GM19397 (cell line): ENCODE data around the gene VEZT.
"Not testable (repeated sequence)": the region's sequence is repeated elsewhere in the genome, so short reads cannot be mapped to it uniquely, and the experiment has no call there.

Source experiments
- ATAC-seq: cut with Tn5 transposase; IDR thresholded peaks from one replicate; pipeline ENCODE4 v1.9.1; 2021; ENCODE audit warnings: mild to moderate bottlenecking, moderate library complexity; ENCODE audit not compliant: unreplicated experiment

Gene VEZT

GRCh38 chr12:95217377-95218149 is at the start of gene VEZT, which contains the start of gene FGD6:
VEZT (plus strand) TSS chr12:95217807; CDS start chr12:95217851, 44 bp downstream.
FGD6 (minus strand) TSS chr12:95217467; CDS start chr12:95217240, 227 bp downstream.
- ATAC-seq, result peak; percentile 93

DNA sequence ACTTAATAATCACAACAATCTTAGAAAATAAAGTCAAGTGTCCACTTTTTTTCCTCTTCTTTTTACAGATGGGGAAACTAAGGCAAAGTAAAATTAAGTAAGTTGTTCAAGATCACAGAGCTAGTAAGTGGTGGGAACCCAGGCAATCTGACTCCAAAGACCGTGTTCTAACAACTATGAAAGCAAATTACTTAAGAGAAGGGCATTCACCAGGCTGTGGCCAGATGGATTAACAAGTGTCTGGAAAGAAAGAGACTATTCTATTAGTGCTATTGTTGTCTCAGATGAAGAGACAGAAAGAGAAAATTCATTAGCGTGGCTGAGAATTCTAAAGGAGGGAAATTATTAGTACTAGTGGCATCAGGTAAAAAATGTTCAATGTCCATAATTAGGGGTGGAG is 48.9 kb upstream of the VEZT start:
- ATAC-seq, result no peak

DNA sequence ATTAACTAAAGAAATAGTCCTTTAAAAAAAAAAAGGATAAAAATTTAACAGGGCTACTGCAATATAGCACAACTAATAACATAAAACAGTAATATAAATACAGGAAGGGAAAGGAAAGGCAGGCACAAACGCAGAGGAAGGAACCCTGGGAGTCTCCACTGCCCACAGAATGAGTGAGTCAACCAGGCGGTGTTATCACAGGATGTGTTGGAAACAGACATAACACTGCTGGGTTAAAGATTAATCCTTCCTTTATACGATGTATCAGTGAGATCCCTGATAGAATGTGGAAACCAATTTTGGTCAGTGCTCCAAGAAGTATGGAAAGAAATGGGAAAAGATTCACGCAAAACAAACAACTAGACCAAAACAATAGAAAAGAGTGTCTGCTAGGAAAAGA is 48.2 kb upstream of the VEZT start:
- no peak for ATAC-seq

- no peak for ATAC-seq
These were observed 44.0 kb upstream of the VEZT start for GRCh38 chr12:95173392-95174251.

- ATAC-seq, result no peak
These were observed 40.3 kb upstream of the VEZT start for GRCh38 chr12:95177201-95177768.

DNA sequence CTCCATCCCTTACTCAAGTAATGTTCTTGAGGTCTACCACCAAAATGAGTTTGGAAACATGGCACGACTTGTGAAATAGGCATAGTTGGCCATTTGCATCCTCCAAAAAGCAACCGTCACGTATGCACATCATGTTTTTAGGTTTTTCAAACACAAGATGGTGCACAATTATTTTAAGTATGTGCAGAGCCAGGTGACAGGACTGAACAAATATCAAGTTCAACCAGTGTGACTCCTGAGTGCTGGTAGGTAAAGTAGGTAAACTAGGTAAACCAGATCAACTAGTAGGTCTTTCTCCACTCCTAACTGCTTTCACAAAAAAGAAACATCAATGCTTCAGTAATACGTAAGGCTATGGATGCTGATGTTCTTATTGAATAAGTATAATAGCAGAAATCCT is 39.5 kb upstream of the VEZT start:
- ATAC-seq, result no peak

- no peak for ATAC-seq
These were observed 38.6 kb upstream of the VEZT start for GRCh38 chr12:95179011-95179410.

GRCh38 chr12:95181103-95181502 is 36.5 kb upstream of the VEZT start:
- ATAC-seq, result no peak

DNA sequence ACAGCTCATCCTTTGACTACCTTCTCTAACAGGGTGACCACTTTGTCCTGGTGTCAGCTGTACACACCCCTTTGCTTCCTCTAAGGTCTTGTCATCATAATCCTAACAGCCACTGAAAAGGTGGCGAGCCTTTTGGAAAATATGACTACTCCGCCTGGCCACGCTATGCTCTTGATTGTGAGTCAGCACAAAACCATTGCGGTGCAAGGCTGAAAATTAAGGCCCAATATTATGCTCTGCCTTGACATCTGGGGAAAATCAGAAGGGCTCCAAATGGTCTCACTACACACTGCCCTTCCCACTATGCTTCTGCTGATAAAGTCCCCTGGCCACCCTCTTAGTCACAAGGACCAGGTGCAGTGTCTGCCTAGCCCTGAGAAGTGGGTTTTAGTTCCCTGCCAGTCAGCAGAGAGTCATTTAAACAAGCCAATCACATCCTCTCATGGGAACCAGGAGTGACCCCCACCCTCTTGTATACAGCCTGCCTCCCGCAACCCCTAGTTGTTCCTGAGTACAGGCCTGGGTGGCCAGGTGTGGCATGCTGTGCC is 34.7 kb upstream of the VEZT start:
- ATAC-seq, result no peak

DNA sequence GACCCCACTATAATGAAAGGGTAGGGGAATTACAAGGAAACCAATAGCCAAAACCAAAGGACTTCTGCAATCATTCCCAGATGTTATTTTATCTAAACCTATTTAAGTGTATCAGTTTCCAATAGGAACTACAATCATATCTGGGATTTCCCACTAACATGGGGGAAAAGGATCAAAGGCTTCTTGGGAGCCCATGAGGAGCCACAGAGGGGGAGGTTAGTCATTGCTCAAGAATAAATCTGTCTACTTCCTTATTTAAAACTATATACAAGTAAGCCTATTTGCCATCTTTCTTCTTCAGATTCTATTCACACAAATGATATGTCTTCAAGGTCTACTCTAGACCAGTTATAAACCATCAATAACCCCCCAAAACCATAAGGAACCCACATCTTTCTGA is 33.5 kb upstream of the VEZT start:
- no peak for ATAC-seq

DNA sequence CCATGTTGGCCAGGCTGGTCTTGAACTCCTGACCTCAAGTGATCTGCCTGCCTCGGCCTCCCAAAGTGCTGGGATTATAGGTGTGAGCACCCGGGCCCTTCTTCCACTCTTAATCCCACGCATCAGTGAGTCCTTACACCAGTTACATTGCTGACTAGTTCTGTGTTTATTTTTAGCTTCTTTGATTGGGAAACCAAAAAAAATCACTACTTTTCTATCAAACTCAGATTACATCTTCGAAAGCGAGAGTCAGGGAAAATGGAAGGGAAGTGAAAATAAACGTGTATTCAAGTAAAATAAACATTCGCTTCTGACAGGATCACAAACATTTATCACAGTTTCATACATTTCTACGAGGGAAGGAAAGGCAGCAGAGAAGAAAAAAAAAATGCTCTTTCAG is 32.5 kb upstream of the VEZT start:
- no peak for ATAC-seq

- ATAC-seq, result no peak
These were observed 31.8 kb upstream of the VEZT start for GRCh38 chr12:95185854-95186253.

DNA sequence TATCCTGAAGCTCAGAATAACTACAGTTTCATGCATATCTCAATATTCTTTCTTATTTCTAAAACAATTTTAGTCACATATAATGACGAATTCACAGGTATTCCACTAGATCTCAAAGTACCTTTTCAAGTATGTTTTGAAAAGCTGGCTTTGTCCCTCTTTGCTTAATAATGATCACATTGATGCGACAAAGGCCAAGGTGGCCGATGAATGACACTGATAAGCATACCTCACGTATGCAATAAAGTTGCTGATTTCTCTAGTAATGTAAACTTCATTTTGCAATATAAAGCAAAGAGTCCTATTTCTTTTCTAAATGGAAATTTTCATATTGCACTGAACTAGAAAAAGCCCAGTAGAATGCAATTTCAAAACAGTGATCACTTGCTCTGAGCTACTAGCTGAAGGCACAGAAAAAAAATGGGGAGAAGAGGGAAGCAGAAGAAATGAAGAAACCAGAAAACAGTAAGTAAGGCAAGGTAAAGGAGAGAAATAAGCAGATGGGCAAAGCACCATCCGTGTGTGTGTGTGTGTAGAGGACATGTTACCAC is 29.7 kb upstream of the VEZT start:
- no peak for ATAC-seq

DNA sequence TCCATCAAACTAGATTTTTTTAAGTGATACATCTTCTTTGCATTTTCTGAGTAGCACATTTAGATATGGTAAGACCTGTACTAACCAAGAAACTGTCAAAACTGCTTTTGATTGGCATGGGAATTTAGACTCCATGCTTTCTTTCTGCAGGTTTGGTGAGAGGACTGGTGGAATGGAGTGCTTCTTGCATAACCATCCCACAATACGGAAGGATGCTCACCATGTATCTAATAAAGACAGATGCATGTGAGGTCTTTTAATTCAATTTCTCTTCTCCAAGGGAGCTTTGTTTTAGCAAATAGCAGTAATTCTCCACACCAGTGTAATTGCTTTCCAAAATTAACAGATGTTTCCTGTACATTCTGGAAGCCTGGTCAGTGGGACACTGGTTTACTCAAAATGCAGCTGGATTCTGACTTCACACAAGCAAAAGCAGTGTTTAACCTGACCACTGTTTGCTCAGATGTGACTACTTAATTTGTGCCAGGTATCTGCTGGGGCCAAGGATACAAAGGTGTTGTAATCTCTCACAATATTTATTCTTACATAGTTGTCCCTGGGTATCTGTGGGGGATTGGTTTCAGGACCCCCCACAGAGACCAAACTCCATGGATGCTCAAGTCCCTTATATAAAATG is 26.4 kb upstream of the VEZT start:
- no peak for ATAC-seq

- no peak for ATAC-seq
These were observed 25.3 kb upstream of the VEZT start for GRCh38 chr12:95192271-95192670.

DNA sequence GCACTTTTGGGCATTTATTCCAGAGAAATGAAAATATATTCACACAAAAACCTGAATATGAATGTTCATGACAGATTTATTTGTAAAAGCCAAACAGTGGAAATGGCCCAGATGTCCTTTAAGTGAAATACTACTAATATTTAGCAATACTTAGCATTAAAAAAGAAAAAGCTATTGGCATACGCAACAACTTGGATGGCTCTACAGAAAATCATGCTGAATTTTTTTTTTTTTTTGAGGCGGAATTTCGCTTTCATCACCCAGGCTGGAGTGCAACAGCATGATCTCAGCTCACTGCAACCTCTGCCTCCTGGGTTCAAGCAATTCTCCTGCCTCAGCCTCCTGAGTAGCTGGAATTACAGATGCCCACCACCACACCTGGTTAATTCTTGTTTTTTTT is 24.5 kb upstream of the VEZT start:
- no peak for ATAC-seq

GRCh38 chr12:95195122-95195521 is 22.5 kb upstream of the VEZT start:
- no peak for ATAC-seq

DNA sequence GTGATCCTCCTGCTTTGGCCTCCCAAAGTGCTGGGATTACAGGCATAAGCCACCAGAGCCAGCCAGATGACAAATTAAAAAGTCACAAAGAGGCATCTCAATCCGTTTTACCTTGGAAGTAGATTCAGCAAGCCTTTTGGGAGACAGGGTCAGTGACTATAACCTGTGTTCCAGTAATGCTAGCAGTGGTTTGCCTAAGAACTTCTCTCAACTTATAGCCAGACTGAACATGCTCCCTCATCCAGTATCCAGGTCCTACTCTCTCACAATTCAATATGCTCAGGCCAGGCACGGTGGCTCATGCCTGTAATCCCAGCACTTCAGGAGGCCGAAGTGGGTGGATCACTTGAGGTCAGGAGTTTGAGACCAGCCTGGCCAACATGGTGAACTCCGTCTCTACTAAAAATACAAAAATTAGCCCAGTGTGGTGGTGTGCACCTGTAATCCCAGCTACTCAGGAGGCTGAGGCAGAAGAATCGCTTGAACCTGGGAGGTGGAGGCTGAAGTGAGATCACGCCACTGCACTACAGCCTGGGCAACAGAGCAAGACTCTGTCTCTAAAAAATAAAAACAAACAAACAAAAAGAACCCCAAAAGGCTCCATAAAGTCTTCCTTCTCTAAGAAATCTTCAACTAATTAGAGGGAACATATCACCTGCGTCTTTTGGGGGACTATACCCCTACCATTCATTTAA is 20.6 kb upstream of the VEZT start:
- ATAC-seq, result not testable (repeated sequence)

DNA sequence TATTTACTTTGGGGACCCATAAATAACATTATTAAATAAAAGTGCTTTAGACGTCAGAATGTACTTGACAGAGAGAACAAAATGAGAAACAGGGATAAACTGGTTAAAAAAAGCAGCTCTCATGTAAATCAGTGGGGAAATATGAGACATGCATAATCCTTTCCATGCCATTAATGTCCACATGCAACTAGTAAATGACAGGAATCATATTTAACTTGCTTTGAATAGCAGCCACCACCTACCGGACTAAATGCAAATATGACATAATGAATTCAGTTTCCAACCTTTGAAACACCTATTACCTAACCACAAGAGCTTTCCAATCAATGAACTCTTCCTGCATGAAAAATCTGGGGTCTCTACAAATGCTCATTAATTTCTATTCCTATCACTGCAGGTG is 20.0 kb upstream of the VEZT start:
- ATAC-seq, result no peak

DNA sequence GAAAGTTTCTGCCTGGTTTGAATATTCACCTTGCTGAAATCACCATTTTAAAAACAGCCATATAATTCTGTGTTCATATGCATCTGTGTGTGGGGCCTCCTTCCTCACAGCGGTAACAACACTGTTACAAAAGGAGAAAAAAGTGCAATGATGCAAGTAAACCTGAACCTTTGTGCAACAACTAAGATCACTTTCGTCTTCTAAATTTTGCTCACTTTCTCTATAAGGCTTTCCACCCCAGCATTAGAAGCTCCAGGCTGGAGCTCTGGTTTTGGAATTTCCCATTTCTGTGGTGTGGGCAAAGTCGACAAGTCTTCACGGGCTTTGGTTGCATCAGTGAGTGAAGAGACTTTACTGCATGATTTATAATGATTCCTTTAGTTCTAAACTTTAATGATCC is 18.7 kb upstream of the VEZT start:
- no peak for ATAC-seq
